Fibroblast of upper back skin (primary cell): ENCODE data around the gene DCAF15.
"Not testable (repeated sequence)": the region's sequence is repeated elsewhere in the genome, so short reads cannot be mapped to it uniquely, and the experiment has no call there.

ENCODE experiments used
- DNase-seq: peaks from one replicate; pipeline ENCODE4 v3.0.0-alpha.2; 2013

DCAF15 gene

GRCh38 chr19:13960863-13961784, 8.8 kb downstream of the DCAF15 start:
- DNase-seq = no peak

- DNase-seq = no peak
These were observed 9.8 kb downstream of the DCAF15 start for GRCh38 chr19:13961826-13962698.

GRCh38 chr19:13962699-13963602, 10.6 kb downstream of the DCAF15 start:
- peak; percentile 36 for DNase-seq

- no peak for DNase-seq
These were observed 11.3 kb downstream of the DCAF15 start for GRCh38 chr19:13963603-13964105.

GRCh38 chr19:13964776-13965175, 12.5 kb downstream of the DCAF15 start:
- DNase-seq = no peak

- no peak for DNase-seq
These were observed 13.1 kb downstream of the DCAF15 start for GRCh38 chr19:13965377-13965896.

GRCh38 chr19:13965926-13966683, 13.8 kb downstream of the DCAF15 start:
- no peak for DNase-seq

- no peak for DNase-seq
These were observed 14.4 kb downstream of the DCAF15 start for GRCh38 chr19:13966684-13967128.

- not testable (repeated sequence) for DNase-seq
These were observed 14.9 kb downstream of the DCAF15 start for GRCh38 chr19:13967206-13967605.

- DNase-seq = no peak
These were observed 16.1 kb downstream of the DCAF15 start for GRCh38 chr19:13968383-13968935.

- no peak for DNase-seq
These were observed 16.7 kb downstream of the DCAF15 start for GRCh38 chr19:13968999-13969398.

- DNase-seq = no peak
These were observed 17.6 kb downstream of the DCAF15 start for GRCh38 chr19:13969897-13970296.

- DNase-seq = not testable (repeated sequence)
These were observed 19.6 kb downstream of the DCAF15 start for GRCh38 chr19:13971868-13972267.

GRCh38 chr19:13972368-13973155, 20.3 kb downstream of the DCAF15 start:
- DNase-seq = no peak

- DNase-seq = not testable (repeated sequence)
These were observed 21.2 kb downstream of the DCAF15 start for GRCh38 chr19:13973479-13973878.

- no peak for DNase-seq
These were observed 21.8 kb downstream of the DCAF15 start for GRCh38 chr19:13974073-13974472.

- DNase-seq = no peak
These were observed 23.6 kb downstream of the DCAF15 start for GRCh38 chr19:13975870-13976269.

GRCh38 chr19:13976446-13976845, 24.1 kb downstream of the DCAF15 start:
- no peak for DNase-seq

- DNase-seq = no peak
These were observed 25.5 kb downstream of the DCAF15 start for GRCh38 chr19:13977803-13978202.
